HG03460 (cell line): ENCODE results near the gene CCDC83.

Experiments
- ATAC-seq: cut with Tn5 transposase; IDR thresholded peaks from one replicate; pipeline ENCODE4 v1.9.1; 2021; ENCODE audit not compliant: unreplicated experiment

The CCDC83 gene

DNA sequence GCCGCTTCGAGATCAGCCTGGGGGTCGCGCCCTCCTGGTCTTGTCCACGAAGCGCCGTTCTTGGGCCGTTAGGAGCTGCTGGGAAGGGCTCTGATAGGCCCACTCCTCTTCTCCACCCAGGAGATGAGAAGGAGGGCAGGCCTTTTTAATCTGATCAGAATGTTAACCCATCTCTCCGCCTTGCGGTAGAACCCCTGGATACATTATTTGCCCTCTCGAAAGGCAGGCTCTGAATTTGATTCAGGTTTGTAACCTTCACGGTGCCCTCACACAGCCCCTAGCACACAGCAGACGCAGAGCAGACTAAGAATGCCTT is at the start of gene CCDC83:
TSS of gene CCDC83 (plus strand) at position 43 of the 316 bp plus-strand sequence. CDS start 9,741 bp downstream, outside the sequence.
- no peak for ATAC-seq

DNA sequence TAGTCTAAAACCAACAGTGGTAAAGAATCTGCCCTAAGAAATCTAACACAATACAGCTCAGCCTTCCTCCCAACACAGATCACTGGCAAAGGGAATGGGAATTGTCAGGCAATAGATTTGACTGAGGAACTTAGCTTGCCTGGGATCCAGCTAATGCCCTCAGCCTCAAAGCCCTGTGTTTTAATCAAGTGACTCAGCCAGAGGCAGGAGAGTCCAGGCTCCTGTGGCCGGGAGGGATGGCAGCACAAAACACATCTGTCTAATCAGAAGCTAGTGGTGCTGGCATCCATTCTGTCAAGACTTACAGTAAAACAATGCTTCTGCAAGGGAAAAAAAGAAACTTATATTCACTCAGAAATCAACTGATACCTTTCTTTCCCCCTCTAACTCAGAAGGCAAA is 49.8 kb upstream of the CCDC83 start:
- no peak for ATAC-seq

DNA sequence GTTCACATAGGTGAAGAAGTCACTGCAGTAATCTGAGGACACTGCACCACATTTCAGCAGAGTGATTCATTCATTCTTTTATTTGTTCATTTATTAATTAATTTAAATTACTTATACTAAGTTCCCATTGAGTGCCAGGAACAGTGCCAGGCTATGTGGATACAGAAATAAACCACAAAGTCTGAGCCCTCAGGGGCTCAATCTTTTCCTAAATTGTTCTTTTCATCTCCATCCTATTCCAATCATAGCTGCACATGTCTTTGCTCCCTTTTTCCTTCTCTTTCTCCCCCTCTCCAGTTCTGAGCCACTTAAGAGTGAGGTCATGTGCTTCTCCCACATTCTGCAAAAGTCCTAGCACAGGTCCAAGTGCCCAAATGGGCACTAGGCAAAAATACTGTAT is 49.2 kb upstream of the CCDC83 start:
- no peak for ATAC-seq

DNA sequence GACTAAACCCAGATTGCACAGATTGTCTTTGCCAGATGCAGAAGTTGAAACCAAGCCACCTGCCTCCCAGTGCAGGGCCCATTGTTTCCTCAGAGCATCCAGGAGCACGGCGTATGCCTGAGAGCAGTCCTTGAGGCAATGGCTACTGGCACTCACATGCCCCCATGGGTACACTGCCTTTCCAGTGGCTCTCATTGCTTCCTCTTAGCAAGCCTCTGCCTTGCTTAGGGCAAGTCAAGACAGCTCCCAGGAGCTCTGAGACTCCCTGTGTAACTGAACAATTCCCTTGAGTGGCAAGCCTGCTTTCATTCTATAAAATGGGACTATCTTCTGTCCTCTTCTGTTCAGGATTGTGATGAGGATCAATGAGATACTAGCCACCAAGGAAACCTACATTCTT is 48.3 kb upstream of the CCDC83 start:
- ATAC-seq: no peak

DNA sequence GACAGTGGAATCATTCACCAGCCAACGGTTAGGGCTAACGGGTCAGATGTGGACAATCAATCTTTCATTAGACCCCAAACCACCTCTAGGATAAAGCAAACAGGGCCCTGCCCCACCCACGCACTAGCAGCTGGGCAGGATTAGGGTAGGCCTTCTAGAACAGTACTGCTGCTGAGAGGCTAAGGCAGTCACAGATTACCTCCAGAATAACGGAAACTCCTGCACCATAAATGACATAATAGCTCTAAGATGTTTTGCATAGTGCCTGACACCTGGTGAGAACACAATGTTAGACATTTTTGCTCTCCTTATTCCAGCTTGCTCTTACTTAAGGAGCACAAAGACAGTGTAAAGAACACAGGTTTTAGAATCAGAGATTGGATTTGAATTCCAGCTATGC is 46.0 kb upstream of the CCDC83 start:
- peak; percentile 41 for ATAC-seq

DNA sequence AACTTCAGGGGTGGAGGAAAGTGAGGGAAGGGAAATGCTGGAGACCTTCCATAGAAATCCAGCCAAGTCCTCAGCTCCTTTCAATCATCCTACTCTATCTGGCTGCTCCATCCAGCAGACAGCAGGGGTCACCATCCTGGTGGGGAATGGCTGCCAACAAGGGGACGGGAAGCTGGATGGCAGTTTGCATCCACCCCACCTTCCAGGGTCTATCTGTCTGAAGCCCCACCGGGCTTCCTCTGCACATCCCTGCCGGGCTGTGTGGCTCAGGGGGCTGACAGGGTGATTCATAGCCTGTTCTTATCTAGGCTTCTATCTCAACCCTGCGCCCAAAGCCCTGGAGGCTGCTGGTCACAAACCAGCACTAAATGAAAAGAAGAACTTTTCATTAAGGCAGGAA is 45.3 kb upstream of the CCDC83 start:
- ATAC-seq: no peak

DNA sequence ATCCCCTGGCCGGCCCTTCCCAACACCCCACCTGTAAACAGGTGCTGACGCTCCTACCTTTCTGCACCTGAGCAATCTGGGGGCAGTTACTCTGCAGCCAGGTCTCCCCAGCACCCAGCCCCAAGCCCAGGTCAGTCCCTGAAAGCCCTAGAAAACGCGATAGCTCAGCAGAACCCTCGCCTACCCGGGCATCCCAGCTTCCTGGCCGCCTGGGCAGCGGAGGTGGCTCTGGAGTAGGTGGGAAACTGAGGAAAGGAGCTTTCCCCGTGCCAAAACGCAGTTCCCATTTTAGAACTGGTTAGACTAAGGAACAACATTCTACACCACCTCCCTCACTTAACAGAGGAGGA is 44.7 kb upstream of the CCDC83 start:
- peak; percentile 8 for ATAC-seq

DNA sequence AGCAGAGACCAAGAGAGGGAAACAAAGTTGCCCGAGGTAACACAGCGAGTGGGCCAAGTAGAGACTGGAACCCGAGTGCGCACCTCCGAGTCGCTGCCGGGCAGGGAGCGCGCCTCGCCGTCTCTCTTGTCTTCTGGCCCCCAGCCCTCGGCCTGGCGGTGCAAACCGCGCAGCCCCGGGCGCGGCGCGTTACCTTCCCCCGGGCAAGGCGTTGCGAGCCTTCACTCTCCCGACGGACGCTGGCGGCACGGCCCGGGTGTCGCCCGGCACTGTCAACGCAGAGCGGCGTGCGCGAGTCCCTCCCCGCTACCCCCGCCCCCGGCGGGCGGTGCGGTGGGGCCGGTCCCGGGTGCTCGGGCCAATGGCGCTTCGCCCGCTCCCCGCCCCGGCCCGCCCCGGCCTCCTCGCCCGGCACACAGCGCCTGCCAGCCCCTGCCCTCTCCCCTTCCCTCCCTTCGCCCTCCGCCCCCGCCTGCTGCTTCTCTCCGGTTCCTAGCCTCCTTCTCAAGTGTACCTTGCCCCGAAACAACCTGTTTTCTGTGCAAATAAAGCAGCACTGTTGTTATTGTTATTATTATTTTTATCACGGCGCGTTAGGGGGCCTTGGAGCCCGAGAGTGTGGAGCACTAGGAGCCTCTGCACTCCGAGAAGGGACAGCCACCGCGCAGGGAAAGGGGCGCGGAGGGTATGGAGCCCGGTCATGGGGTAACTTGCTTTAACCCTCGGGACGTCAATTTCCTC is 44.1 kb upstream of the CCDC83 start, which contains the start of gene SYTL2:
TSS of gene SYTL2 (minus strand) at position 271 of the 741 bp plus-strand sequence. CDS start 53,416 bp downstream, outside the sequence.
- ATAC-seq: peak; percentile 73

DNA sequence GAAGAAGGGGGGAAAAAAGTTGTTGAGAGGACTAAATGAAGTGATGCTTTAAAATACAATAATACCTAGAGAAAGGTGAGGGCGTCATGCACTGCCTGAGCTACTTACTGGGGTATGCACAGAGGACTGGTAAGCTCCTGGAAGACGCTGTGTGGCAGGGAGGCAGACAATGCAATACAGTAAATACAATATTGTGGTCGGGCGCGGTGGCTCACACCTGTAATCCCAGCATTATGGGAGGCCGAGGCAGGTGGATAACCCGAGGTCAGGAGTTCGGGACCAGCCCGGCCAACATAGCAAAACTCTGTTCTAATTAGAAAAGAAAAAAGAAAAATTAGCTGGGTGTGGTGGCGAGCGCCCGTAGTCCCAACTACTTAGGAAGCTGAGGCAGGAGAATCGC is 43.6 kb upstream of the CCDC83 start:
- no peak for ATAC-seq

DNA sequence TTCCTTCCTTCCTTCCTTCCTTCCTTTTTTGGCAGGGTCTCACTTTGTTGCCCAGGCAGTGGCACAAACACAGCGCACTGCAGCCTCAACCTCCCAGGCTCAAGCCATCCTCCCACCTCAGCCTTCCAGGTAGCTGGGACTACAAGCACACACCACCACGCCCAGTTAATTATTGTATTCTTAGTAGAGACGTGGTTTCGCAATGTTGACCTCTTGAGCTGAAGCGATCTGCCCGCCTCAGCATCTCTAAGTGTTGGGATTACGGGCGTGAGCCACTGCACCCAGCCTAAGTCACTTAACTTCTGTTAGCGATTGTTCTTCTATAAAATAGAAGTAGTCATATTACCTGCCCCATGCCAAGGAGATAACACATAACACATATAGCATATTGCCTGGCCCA is 41.5 kb upstream of the CCDC83 start:
- no peak for ATAC-seq

DNA sequence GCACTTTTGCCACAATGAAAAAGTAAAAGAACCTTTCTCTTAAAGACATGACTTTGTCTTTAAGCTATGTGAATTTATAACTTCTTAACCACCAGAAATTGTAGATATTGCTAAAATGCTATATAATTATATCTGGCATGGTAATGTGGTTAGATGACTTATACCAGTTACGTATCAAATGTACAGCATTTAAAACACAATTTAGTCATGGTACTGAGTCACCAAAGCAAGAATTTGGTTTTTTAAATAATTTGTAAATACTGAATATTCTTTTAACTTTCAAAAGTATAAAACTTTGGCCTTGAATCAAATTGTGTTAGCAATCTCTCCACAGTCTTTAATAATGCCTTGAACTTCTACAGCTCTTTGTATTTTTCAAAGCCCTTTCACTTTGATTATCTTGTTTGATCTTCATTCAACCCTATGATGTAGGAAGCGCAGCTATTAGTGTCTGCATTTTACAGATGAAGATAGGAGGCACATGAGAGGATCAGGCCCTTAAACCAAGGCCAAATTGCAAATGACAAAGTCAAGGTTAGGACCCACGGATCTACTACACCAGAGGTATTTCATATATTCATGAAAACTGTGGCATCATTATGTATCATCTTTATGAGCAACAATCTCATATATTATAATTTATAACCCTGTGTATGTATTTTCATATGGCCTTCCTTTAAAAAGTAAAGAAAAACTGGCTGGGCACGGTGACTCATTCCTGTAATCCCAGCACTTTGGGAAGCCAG is 39.8 kb upstream of the CCDC83 start:
- no peak for ATAC-seq

DNA sequence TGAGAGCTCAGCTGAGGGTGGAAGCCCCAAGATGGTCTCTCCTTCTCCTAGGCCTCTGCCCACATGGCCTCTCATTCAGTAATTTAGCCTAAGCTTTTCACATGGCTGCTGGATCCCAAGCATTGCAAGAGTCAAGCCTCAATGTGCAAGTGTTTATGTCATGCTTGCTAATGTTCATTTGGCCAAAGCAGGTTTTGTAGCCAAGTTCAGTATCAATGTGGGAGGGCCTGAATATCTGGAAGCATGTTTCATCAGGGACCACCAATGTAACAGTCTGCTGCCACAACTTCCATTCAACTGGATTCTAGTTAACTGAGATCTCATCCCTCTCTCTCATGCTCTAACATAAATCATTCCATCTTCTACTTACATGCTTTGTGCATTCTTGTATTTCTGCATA is 35.7 kb upstream of the CCDC83 start:
- no peak for ATAC-seq

DNA sequence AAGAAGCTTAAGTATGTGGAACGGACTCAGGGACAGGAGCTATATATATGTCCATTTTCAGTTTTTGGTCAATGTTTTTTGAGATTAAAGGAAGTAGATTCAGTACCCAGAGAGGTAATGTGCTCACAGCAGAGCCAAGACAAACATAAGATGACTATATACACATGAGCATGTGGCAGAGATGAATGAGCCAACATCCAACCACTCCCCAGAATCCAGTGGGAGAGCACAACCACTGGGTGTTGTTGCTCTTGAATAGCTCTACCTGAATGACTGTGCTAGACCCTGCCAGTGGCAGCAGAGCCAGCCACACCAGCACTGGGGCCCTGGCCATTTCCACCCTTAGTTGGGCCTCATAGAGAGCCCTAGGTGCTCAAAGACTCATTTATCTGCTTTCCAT is 33.5 kb upstream of the CCDC83 start:
- no peak for ATAC-seq

DNA sequence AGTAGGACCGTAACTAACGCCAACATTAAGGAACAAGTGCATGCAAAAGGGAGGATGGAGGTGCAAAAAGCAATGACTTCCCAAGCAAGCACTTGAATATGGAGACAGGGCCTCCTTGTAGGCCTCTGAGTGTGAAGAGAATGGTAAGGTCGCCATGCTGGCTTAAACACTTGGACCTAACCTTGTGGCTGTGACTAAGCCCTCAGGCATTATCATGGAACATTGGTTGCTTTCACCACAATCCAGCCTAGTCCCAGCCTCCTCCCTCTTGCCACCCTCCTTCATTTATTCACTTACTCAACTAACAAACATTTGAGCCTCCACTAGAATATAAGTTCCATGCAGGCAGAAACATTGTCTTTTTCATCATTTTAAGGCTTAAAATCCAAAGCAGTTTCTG is 32.4 kb upstream of the CCDC83 start:
- no peak for ATAC-seq

DNA sequence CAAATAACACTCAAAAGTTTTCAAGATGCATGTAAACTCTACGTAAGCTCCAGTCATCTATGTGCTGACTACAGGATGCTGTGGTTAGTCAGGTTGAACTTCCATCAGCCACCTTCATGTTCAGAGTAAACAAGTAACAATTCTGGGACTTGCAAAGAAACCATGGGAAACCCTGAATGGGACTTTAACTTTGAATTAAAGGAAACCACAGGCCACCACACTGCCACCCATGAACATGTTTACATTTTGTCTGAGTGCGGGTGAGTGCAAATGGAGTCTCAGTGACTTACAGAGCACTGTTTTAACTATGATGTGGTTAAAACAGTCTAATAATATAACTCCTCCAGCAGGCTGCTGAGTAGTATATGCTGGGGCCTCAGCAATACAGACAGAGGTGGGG is 31.4 kb upstream of the CCDC83 start:
- ATAC-seq: no peak

DNA sequence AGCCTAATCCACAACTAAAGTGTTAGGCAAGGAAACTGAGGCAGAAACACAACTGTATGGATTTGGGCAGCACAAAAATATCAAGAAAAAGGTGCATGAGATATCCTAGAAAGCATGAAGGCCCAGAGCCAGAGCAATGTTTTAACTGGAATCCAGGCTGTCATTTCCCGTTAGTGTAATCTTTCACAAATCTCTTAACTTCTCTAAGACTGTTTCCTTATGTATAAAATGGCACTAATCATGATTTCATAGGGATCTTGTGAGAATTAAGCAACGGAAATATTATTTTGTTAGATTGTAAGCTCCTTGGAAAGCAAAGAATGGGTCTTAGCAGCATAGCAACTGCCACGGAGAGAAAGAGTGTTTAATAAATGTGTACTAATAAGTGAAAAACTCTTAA is 29.6 kb upstream of the CCDC83 start:
- ATAC-seq: no peak

DNA sequence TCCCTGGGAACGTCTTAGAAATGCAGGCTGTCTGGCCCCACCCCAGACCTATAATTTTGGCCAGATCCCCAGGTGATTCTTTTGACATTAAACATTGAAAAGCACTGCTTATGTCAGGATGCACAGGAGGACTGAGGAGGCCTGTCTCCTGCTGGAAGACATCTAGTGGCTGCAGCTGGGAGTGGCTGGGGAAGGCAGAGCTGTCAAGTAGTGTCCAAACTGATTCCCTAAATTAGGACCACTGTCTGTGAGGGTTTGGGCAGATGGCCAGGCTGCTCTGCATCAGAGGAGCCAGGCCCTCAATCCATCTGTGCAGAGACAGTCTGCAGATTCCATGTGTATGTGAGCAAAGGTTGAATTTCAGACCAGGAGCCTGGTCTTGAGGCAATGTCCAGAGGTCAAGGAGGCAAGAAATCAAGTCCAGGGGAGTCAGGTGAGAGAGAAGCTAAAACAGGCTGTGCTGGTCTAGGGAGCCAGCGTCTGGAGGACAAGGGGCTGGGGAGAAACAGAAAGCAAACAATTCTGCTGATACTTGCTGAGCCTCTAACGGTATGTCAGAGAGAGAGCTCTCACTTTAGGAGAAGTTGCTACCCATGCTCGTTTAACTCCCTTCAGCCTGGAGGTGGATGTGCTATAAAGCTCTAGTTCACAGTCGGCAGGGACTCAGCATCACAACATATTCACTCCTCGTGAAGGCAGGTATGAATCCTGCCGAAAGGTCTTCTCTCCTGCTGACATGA is 28.9 kb upstream of the CCDC83 start:
- no peak for ATAC-seq

DNA sequence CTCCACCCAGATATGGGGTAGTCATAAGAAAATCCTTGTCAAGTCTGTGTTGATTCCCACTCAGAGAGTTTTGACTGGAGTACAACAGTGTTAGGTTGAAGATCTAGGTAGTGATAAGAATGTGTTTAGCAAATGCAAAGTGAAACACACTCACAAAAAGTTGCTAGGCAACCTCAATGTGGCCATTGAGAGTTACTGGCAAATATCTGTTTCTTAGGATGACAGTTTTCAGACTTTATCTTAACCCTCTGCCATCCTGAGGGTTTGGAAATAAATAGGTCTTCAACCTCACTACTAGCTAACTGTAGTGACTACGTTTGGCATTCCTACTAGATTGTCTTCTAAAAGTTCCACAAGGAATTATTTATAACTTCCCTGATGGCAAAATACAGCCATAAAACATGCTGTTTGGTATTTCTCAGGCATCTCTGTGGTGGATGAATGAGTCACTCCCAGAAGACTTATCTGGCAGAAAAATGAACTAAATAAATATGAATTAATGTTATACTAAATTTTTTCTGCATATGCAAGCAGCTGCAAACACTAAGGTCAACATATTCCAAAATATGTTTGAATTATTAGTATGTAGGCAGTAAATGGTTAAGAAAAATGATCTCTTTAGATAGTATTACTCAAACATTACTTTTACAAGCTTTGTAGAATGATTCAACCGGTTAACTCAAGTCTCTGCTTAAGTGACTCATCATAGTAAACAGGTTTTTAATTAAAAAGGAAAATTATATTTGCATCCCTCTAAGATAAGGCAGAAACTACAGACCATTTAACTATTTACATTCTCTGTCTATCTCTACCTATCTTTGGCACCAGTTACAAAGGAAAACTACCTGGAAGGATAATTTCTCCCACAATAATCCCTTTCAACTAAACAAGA is 27.2 kb upstream of the CCDC83 start:
- no peak for ATAC-seq

DNA sequence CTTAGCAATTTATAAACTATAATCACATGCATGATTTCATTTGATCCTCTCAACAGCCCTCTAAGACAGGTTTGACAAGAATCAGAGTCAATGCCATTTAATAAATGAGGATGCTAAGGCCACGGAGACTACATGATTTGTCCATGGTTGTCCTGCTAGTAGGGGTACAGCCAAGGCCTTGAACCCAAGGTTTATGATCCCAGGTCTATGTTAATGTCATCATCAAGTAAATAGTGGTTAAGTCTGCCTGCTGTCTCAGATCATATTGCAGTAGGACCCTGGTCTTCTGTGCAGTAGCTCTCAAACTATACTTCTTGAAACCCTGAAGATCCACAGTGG is 26.6 kb upstream of the CCDC83 start:
- ATAC-seq: no peak

DNA sequence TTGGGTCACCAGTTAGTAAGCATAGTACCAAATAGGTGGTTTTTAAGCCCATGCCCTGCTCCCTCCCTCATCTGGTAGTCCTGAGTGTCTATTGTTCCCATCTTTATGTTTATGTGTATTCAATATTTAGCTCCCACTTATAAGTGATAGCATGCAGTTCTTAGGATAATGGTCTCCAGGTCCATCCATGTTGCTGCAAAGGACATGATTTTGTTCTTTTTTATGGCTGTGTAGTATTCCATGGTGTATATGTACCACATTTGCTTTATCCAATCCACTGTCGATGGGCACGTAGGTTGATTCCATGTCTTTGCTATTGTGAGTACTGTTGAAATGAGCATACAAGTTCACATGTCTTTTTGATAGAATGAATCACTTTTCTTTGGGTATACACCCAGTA is 26.0 kb upstream of the CCDC83 start:
- ATAC-seq: no peak

DNA sequence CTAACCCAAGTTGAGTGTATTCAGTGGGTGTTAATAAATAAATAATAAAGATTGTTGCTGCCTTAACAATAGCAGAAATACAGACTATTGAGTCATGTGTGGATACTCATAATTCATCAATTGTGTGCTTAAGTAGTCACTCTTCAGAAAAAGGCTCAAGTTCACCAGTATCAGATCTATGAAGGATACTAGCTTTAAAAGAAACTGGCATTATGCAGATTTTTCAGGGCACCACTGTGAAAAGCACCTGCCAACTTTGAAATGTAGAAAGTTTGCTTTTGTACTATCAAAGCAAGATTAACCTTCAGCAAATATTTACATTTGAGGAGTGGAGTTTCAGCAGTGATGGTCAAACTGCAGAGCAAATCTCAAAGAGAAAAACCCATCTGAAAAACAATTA is 24.1 kb upstream of the CCDC83 start:
- no peak for ATAC-seq
